Esophagus squamous epithelium (tissue), 4 donors: ENCODE results near the gene ATP2B3. TPM values are rescaled to one million over a fixed set of nuclear protein-coding genes. Genes with fewer than 3 reads are reported as not detected.

Source experiments
- total RNA-seq, 4 donors: library from RNA; depleted of rRNA; stranded (reverse); fragments of >200 nt; gene quantifications; one replicate each; pipeline ENCODE4 v1.1.0, GENCODE V29; 2016

ATP2B3 gene
- total RNA-seq, 4 donors from 2014 or later, result not detected

Other genes starting within 250 kb of the ATP2B3 start
- gene PNMA6F, start 195.9 kb upstream of the ATP2B3 start, total RNA-seq, result not detected
- 1 to 10 TPM; 1.5 to 6.5 (median 2.9) TPM for gene ZNF275, start 183.5 kb upstream of the ATP2B3 start, total RNA-seq
- not detected for gene PNMA6E, start 116.3 kb upstream of the ATP2B3 start, total RNA-seq
- under 1 TPM; 0.11 to 0.97 (median 0.37) TPM for gene ZFP92, start 106.2 kb upstream of the ATP2B3 start, total RNA-seq
- 1 to 10 TPM; 1.4 to 6.6 (median 4.3) TPM for gene TREX2, start 71.6 kb upstream of the ATP2B3 start, total RNA-seq
- 10 to 100 TPM in 3 of 4 donors, 1 to 10 TPM in 1; 8.8 to 21.0 (median 12.1) TPM for gene HAUS7, start 47.1 kb upstream of the ATP2B3 start, total RNA-seq
- 10 to 100 TPM in 3 of 4 donors, 1 to 10 TPM in 1; 6.7 to 26.7 (median 15.7) TPM for gene BGN, start 22.7 kb upstream of the ATP2B3 start, total RNA-seq
- 10 to 100 TPM; 18.0 to 32.2 (median 23.9) TPM for gene CCNQ, start 81.5 kb downstream of the ATP2B3 start, total RNA-seq
- 1 to 10 TPM in 2 of 4 donors, under 1 TPM in 2; 0.38 to 4.0 (median 1.3) TPM for gene DUSP9, start 129.6 kb downstream of the ATP2B3 start, total RNA-seq
- 1 to 10 TPM in 2 of 4 donors, under 1 TPM in 1, not detected in 1; 0.82 to 5.7 (median 1.5) TPM for gene PNCK, start 156.2 kb downstream of the ATP2B3 start, total RNA-seq
- 10 to 100 TPM; 19.5 to 36.2 (median 25.4) TPM for gene SLC6A8, start 170.3 kb downstream of the ATP2B3 start, total RNA-seq
- 100 to 1,000 TPM in 3 of 4 donors, 10 to 100 TPM in 1; 99.2 to 180 (median 142) TPM for gene BCAP31, start 206.7 kb downstream of the ATP2B3 start, total RNA-seq
- gene ABCD1, start 207.2 kb downstream of the ATP2B3 start, total RNA-seq, result 1 to 10 TPM; 1.8 to 5.0 (median 3.5) TPM
- gene PLXNB3, start 246.6 kb downstream of the ATP2B3 start, total RNA-seq, result 10 to 100 TPM in 1 of 4 donors, 1 to 10 TPM in 3; 3.2 to 13.4 (median 6.9) TPM